Esophagus squamous epithelium (tissue), 5 donors: ENCODE data around the gene CDK15. TPM values are rescaled to one million over a fixed set of nuclear protein-coding genes. Genes with fewer than 3 reads are reported as not detected.

ENCODE experiments used
- DNase-seq: peaks from one replicate; lab custom pipeline; 2025; lab: John Stamatoyannopoulos, UW
- H3K27ac ChIP-seq, 4 donors: fragments of 200-600 bp; sonication (generic); one replicate each; pipeline ENCODE4 v1.5.1; 2016 to 2019; ENCODE audit warnings: mild to moderate bottlenecking in 1 of 4
- H3K27me3 ChIP-seq, 4 donors: fragments of 200-600 bp; sonication (generic); 1 replicate in 3 of 4; 2 replicates in 1 of 4; pipeline versions ENCODE4 v1.5.1 to v1.6.0; 2017 to 2021; ENCODE audit warnings: antibody characterized with exemption in 1 of 4
- H3K36me3 ChIP-seq, 3 donors: fragments of 200-600 bp; sonication (generic); one replicate each; pipeline ENCODE4 v1.5.1; 2016 to 2019
- H3K4me1 ChIP-seq, 3 donors: fragments of 200-600 bp; sonication (generic); one replicate each; pipeline ENCODE4 v1.5.1; 2017 to 2019
- H3K4me3 ChIP-seq, 4 donors: fragments of 200-600 bp; sonication (generic); 1 replicate in 3 of 4; 2 replicates in 1 of 4; pipeline ENCODE4 v1.5.1; 2016 to 2019; ENCODE audit warnings: mild to moderate bottlenecking in 2 of 4, moderate library complexity in 1 of 4
- H3K9me3 ChIP-seq, 3 donors: fragments of 200-600 bp; sonication (generic); one replicate each; pipeline ENCODE4 v1.5.1; 2016 to 2019
- POLR2A ChIP-seq, 4 donors: fragments of 450-650 bp; IDR thresholded peaks; one replicate each; pipeline ENCODE4 v1.6.1; 2017; ENCODE audit warnings: antibody characterized with exemption in 4 of 4, mild to moderate bottlenecking in 4 of 4, moderate library complexity in 3 of 4
- WGBS, 2 donors: methylation state at CpG; one replicate each; pipeline ENCODE4 v1.1.5; 2018; 5-methylcytosine and 5-hydroxymethylcytosine counted together
- intact Hi-C: fragments of 100-400 bp; cut with DNase I; formaldehyde crosslinking; loops from one replicate; pipeline ENCODE4 v1.15.0; 2022
- total RNA-seq, 4 donors: library from RNA; depleted of rRNA; stranded (reverse); fragments of >200 nt; gene quantifications; one replicate each; pipeline ENCODE4 v1.1.0, GENCODE V29; 2016
- TF ChIP-seq, protein P1 (sequence below), 6 experiments: fragments of 450-650 bp in 4 of 6; fragments of 200-600 bp in 2 of 6; sonication (generic) in 2 of 6; IDR thresholded peaks; one replicate each; pipeline ENCODE4 v1.5.1; 2016 to 2019; ENCODE audit warnings: antibody characterized with exemption in 6 of 6, mild to moderate bottlenecking in 4 of 6, moderate library complexity in 4 of 6
- donor health status: DM: yes; HTN: yes; CAD: no.

The CDK15 gene
- total RNA-seq, 4 donors from 2014 or later, result 0.23 to 6.1 TPM; not detected in 2

DNA sequence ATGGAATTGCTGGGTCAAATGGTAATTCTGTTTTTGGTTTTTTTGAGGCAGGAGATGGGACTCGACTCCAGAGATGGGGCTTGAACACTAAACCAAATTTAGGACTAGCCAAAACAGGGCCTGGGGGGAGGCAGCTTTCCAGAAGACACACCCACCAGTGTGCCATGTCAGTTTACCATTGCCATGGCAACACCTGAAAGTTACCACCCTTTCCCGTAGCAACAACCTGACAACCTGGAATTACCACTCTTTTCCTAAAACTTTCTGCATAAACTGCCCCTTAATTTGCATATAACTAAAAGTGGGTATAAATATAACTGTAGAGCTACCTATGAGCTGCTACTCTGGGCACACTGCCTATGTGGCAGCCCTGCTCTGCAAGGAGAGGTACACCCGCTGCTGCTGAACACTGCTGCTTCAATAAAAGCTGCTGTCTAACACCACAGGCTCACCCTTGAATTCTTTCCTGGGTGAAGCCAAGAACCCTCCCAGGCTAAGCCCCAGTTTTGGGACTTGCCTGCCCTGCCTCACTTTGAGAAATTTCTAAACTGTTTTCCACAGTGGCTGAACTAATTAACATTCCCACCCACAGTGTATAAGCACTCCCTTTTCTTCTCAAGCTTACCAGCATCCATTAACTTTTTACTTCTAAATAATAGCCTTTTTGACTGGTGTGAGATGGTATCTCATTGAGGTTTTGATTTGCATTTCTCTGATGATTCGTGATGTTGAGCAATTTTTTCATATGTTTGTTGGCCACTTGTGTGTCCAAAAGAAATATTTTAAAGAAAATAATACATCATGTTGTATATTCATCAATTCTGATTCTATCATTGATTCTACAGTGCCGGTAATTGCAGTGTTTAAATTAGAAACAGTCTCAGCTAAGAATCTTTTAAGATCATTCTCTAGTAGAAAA lies 10.6 kb downstream of the CDK15 start:
- Histone ChIP-seq H3K36me3 (no peaks in the 10 kb centered on the region), H3K27ac (no peak overlapping the region), H3K9me3 (no peaks in the 10 kb centered on the region), H3K4me1 (no peaks in the 10 kb centered on the region), H3K4me3 (no peak overlapping the region), H3K27me3 (no peaks in the 10 kb centered on the region)
- TF ChIP-seq, protein P1, sequence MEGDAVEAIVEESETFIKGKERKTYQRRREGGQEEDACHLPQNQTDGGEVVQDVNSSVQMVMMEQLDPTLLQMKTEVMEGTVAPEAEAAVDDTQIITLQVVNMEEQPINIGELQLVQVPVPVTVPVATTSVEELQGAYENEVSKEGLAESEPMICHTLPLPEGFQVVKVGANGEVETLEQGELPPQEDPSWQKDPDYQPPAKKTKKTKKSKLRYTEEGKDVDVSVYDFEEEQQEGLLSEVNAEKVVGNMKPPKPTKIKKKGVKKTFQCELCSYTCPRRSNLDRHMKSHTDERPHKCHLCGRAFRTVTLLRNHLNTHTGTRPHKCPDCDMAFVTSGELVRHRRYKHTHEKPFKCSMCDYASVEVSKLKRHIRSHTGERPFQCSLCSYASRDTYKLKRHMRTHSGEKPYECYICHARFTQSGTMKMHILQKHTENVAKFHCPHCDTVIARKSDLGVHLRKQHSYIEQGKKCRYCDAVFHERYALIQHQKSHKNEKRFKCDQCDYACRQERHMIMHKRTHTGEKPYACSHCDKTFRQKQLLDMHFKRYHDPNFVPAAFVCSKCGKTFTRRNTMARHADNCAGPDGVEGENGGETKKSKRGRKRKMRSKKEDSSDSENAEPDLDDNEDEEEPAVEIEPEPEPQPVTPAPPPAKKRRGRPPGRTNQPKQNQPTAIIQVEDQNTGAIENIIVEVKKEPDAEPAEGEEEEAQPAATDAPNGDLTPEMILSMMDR (IDR thresholded peaks at IDR 0.05), result no peak
- TF ChIP-seq POLR2A (IDR thresholded peaks at IDR 0.05), result no peak
- WGBS, 2 donors, result 55 to 75% methylated on average over 5 of the region's 5 CpGs
- intact Hi-C loops, result no loop called here
- DNase-seq, result no peak

DNA sequence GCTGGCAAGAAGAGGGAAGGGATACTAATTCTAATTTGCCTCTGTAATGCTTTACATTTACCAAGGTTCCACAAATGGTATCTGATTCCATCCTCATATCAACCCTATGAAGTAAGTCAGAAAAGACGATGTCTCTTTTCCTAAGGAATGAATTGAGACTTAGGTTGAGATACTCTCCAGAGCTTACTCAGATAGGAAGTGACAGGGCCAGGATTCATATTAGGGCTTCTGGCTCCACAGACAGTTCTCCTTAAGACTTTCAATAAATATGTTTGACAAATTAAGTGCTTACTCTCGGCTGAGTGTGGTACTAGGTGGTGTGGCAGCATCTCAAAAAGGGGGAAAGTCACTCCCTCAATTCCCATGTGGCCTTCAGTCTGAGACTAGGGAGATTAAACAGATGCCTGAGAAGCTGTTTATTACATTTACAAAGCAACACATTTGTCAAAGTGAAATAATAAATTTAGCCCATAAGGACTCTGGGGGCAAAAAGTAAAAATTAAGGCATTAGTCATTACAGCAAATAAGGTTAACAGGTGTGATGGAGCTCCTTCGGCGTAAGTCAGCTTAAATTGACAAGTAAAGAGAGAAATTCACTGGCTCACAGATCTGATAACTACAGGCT lies 14.2 kb downstream of the CDK15 start:
- Histone ChIP-seq H3K9me3 (no peaks in the 10 kb centered on the region), H3K36me3 (no peaks in the 10 kb centered on the region), H3K4me1 (no peaks in the 10 kb centered on the region), H3K27ac (no peak overlapping the region), H3K4me3 (no peak overlapping the region), H3K27me3 (no peaks in the 10 kb centered on the region)
- TF ChIP-seq, protein P1 (IDR thresholded peaks at IDR 0.05), result no peak
- no peak for TF ChIP-seq POLR2A (IDR thresholded peaks at IDR 0.05)
- intact Hi-C loops, result no loop called here
- DNase-seq, result no peak
- 77 to 78% methylated on average over 4 of the region's 4 CpGs for WGBS, 2 donors

DNA sequence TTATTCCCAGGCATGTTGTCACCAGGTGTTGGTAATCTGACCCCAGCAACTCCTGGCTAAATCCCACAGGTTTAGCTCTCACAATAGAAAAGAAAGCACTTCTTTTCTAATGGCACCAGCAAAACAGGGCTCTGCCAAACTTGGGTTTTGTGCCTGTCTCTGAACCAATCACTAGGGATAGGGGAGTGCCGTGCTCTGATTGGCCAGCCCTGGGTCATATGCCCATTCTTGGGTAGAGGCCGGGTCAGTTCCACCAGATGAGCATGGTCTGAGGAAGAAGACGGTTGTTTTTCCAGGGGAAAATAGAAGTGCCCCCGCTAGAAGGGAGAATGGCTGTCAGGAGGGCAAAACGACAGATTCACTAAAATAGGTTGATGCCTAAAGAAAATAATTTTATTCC lies 14.7 kb downstream of the CDK15 start:
- Histone ChIP-seq H3K27me3 (no peaks in the 10 kb centered on the region), H3K27ac (no peak overlapping the region), H3K36me3 (no peaks in the 10 kb centered on the region), H3K4me1 (no peaks in the 10 kb centered on the region), H3K9me3 (no peaks in the 10 kb centered on the region), H3K4me3 (no peak overlapping the region)
- DNase-seq, result no peak
- no peak for TF ChIP-seq POLR2A (IDR thresholded peaks at IDR 0.05)
- TF ChIP-seq, protein P1 (IDR thresholded peaks at IDR 0.05), result no peak
- 47 to 71% methylated on average over 4 to 5 of the region's 5 CpGs for WGBS, 2 donors
- intact Hi-C loops, result no loop called here

DNA sequence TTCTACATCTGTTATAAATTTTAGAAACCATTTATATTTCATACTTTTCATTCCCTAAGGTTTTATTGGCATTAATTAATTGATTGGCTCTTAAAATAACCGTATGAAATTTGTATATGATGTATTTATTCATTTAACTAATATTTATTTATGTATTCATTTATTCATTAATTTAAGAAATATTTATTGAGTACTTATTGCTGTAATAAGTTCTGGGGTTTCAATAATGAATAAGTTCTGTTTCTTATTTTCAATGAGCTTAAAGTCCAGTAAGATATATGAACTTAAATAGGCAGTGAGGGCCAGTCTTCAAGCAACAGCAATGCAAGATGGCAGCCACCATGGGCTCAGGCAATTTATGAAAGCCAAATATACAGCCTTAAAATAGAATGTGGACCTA lies 17.9 kb downstream of the CDK15 start:
- WGBS, 2 donors, result 56 to 59% methylated on average over 1 of the region's 1 CpG

More for the DNA sequence above, 17.9 kb downstream of the CDK15 start:
- no peaks in the 10 kb centered on the region for H3K27me3 ChIP-seq
- intact Hi-C loops, result no loop called here
- H3K36me3 ChIP-seq, result no peaks in the 10 kb centered on the region
- H3K9me3 ChIP-seq, result no peaks in the 10 kb centered on the region
- TF ChIP-seq POLR2A (IDR thresholded peaks at IDR 0.05), result no peak
- TF ChIP-seq, protein P1 (IDR thresholded peaks at IDR 0.05), result no peak
- H3K4me3 ChIP-seq, result no peak overlapping the region
- H3K27ac ChIP-seq, result no peak overlapping the region
- DNase-seq, result no peak
- H3K4me1 ChIP-seq, result no peaks in the 10 kb centered on the region
